22Rv1 (cell line): ENCODE measurements around the gene PLSCR5.

ENCODE experiments used
- H3K27ac ChIP-seq: fragments of 450-650 bp; 2 replicates; pipeline ENCODE4 v1.5.1; 2017
- ZFX ChIP-seq: fragments of 450-650 bp; IDR thresholded peaks from 2 replicates; pipeline ENCODE4 v1.6.1; 2017; ENCODE audit warnings: antibody characterized with exemption, borderline replicate concordance
- TF ChIP-seq, protein P1 (sequence below): fragments of 450-650 bp; IDR thresholded peaks from 2 replicates; pipeline ENCODE4 v1.5.1; 2017; ENCODE audit warnings: mild to moderate bottlenecking

Gene PLSCR5

GRCh38 chr3:146589899-146590508 is 15.1 kb downstream of the PLSCR5 start:
- H3K27ac ChIP-seq: no peak overlapping the region
- TF ChIP-seq, protein P1, sequence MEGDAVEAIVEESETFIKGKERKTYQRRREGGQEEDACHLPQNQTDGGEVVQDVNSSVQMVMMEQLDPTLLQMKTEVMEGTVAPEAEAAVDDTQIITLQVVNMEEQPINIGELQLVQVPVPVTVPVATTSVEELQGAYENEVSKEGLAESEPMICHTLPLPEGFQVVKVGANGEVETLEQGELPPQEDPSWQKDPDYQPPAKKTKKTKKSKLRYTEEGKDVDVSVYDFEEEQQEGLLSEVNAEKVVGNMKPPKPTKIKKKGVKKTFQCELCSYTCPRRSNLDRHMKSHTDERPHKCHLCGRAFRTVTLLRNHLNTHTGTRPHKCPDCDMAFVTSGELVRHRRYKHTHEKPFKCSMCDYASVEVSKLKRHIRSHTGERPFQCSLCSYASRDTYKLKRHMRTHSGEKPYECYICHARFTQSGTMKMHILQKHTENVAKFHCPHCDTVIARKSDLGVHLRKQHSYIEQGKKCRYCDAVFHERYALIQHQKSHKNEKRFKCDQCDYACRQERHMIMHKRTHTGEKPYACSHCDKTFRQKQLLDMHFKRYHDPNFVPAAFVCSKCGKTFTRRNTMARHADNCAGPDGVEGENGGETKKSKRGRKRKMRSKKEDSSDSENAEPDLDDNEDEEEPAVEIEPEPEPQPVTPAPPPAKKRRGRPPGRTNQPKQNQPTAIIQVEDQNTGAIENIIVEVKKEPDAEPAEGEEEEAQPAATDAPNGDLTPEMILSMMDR: peak; percentile 83
- no peak for TF ChIP-seq ZFX

GRCh38 chr3:146585156-146585555 is 20.0 kb downstream of the PLSCR5 start:
- H3K27ac ChIP-seq: no peak overlapping the region
- TF ChIP-seq, protein P1: no peak
- no peak for TF ChIP-seq ZFX

DNA sequence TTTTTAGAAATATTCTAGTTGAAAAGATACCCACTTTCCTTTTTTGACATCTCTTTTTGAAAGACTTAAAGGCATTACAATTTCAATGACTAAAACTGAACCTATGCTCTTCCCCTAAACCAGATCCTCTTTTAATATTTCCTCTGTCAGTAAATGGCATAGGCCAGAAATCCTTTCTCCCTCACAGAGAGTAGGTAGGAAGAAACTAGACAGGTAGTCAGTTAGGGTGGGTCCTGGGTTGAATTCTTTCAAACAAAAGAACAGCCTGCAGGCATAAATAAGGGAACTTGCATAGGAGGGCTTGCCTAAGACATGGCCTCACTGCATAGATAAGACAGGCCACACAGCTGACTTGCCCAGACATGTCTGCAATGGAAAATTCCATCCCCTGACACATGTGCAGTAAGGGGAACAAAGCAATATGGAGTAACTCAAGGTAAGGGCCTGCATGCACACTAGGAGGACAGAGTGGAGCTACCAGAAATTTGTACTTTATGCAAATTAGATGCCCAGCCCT is 23.1 kb downstream of the PLSCR5 start:
- TF ChIP-seq ZFX: no peak
- TF ChIP-seq, protein P1: no peak
- no peak overlapping the region for H3K27ac ChIP-seq

GRCh38 chr3:146581080-146581601 is 24.0 kb downstream of the PLSCR5 start:
- TF ChIP-seq, protein P1: no peak
- no peak for TF ChIP-seq ZFX
- no peak overlapping the region for H3K27ac ChIP-seq

GRCh38 chr3:146577662-146578061 is 27.5 kb downstream of the PLSCR5 start:
- H3K27ac ChIP-seq: no peak overlapping the region
- TF ChIP-seq ZFX: no peak
- TF ChIP-seq, protein P1: peak; percentile 49

DNA sequence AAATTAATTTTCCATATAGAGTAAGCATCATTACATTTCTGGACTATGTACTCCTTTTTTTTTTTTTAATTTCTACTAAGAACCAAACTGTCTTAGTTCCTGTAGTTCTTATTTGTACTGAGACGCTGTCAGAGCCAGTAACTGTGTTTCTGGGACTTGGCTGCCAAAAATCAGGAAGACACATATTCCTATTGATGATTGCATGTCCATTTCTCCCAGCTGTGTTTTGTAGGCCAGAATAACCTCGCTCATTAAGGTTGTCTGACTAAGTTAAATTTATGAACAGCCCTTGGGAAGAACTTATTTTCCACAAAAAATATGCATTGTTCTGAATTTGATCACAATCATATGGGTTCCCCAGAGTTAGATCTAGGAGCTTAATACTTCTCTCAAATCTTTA is 29.5 kb downstream of the PLSCR5 start:
- no peak overlapping the region for H3K27ac ChIP-seq
- TF ChIP-seq ZFX: no peak
- TF ChIP-seq, protein P1: no peak

DNA sequence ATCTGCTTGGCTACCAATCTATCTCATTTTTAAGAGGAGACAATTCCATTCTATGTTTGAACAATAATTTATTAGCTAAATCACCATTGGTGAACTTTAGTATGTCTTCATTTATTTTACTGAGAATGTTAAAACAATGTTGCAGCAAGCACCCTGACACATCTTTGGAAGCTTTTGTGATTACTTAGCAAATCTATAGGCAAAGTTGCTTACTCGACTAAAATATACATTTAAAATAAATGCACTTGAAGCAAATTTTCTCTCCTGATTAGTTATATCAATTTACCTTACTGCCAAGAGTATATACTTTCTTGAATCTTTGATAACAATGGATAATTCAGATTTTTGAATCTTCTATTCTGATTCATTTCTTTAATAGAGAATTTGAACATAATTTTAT is 31.0 kb downstream of the PLSCR5 start:
- no peak overlapping the region for H3K27ac ChIP-seq
- TF ChIP-seq ZFX: no peak
- TF ChIP-seq, protein P1: no peak
